ENCODE data around the gene ST8SIA1. TPM values are rescaled to one million over a fixed set of nuclear protein-coding genes. Genes with fewer than 3 reads are reported as not detected.
"Not testable (repeated sequence)": the region's sequence is repeated elsewhere in the genome, so short reads cannot be mapped to it uniquely, and the experiment has no call there.

ST8SIA1 gene
- total RNA-seq, 1 experiment from 2014 or later = not detected

- Histone ChIP-seq H2AFZ (ENCODE audit: low read length) (no peak overlapping the region), H4K20me1 (ENCODE audit: control insufficient read depth, insufficient read depth, insufficient read length) (no peaks in the 10 kb centered on the region), H3K4me1 (ENCODE audit: insufficient read depth, low read length) (no peaks in the 10 kb centered on the region), H3K23ac (ENCODE audit: insufficient read length, low read depth, low read length) (no peak overlapping the region), H2BK120ac (ENCODE audit: low read depth, low read length, poor library complexity, severe bottlenecking) (no peak overlapping the region), H4K8ac (replicated peaks; ENCODE audit: insufficient read length, low read depth, low read length) (no peak overlapping the region), H3K9ac (ENCODE audit: extremely low read depth, insufficient read length, low read length) (no peak overlapping the region), H2BK20ac (ENCODE audit: low read depth, low read length, poor library complexity, severe bottlenecking) (no peak overlapping the region), H3K4me2 (ENCODE audit: insufficient read depth, insufficient read length, low read length) (no peak overlapping the region), H3K27me3 (ENCODE audit: insufficient read depth, low read length) (no peaks in the 10 kb centered on the region), H4K91ac (ENCODE audit: insufficient read length, low read depth, low read length) (no peak overlapping the region), H3T11ph (ENCODE audit: low read length) (no peak overlapping the region), H3K56ac (ENCODE audit: insufficient read length, low read depth, low read length) (no peak overlapping the region), H3K14ac (ENCODE audit: insufficient read depth, low read length) (no peak overlapping the region), H3K18ac (ENCODE audit: insufficient read length, low read depth, low read length) (no peak overlapping the region), H2BK12ac (ENCODE audit: insufficient read length, low read depth, low read length) (no peak overlapping the region), H2BK15ac (ENCODE audit: low read depth, low read length) (no peak overlapping the region), H4K5ac (ENCODE audit: insufficient read length, low read depth, low read length) (no peak overlapping the region), H3K23me2 (ENCODE audit: insufficient read length, low read depth, low read length, poor library complexity, severe bottlenecking) (no peaks in the 10 kb centered on the region), H3K79me2 (ENCODE audit: insufficient read depth, low read length) (no peaks in the 10 kb centered on the region), H2AK5ac (ENCODE audit: insufficient read length, low read length) (no peak overlapping the region), H3K9me3 (ENCODE audit: control insufficient read depth, low read depth, low read length) (no peaks in the 10 kb centered on the region), H3K79me1 (ENCODE audit: insufficient read depth, low read depth, low read length, poor library complexity, severe bottlenecking) (no peaks in the 10 kb centered on the region), H3K4ac (ENCODE audit: low read depth, low read length) (no peak overlapping the region), H2BK5ac (ENCODE audit: insufficient read length, low read length) (no peak overlapping the region), H3K27ac (ENCODE audit: insufficient read length, low read depth, low read length) (no peak overlapping the region)
- Mint-ChIP-seq H3K36me3 (ENCODE audit: insufficient read depth in 1 of 3, low read depth in 3 of 3) (no peaks in the 10 kb centered on the region), H3K4me1 (no peaks in the 10 kb centered on the region), H3K27me3 (ENCODE audit: low read depth) (no peaks in the 10 kb centered on the region), H3K27ac (no peak overlapping the region; a peak in 2 of 7 replicates), H3K9me3 (no peaks in the 10 kb centered on the region; a peak in 1 of 5 replicates), H3K4me3 (no peak overlapping the region)
- no peak for DNase-seq
- WGBS (ENCODE audit: extremely low coverage, insufficient read length, low lambda C conversion rate) = no CpG with 5 or more reads among the region's 5 CpGs
- TF ChIP-seq CTCF (conservative IDR thresholded peaks at IDR 0.05) = no peak
Observed at GRCh38 chr12:22160396-22161003, 174.0 kb downstream of the ST8SIA1 start.

GRCh38 chr12:22149286-22149685 lies 185.2 kb downstream of the ST8SIA1 start:
- not testable (repeated sequence) for DNase-seq; H3K27ac ChIP-seq (ENCODE audit: insufficient read length, low read depth, low read length); H3K27me3 ChIP-seq (ENCODE audit: insufficient read depth, low read length); H4K20me1 ChIP-seq (ENCODE audit: control insufficient read depth, insufficient read depth, insufficient read length); H3K4me1 ChIP-seq (ENCODE audit: insufficient read depth, low read length); H2BK20ac ChIP-seq (ENCODE audit: low read depth, low read length, poor library complexity, severe bottlenecking); H3K14ac ChIP-seq (ENCODE audit: insufficient read depth, low read length); H3K56ac ChIP-seq (ENCODE audit: insufficient read length, low read depth, low read length); H4K8ac ChIP-seq (replicated peaks; ENCODE audit: insufficient read length, low read depth, low read length); H3K9ac ChIP-seq (ENCODE audit: extremely low read depth, insufficient read length, low read length); H2BK12ac ChIP-seq (ENCODE audit: insufficient read length, low read depth, low read length); H2AK5ac ChIP-seq (ENCODE audit: insufficient read length, low read length); H3K79me2 ChIP-seq (ENCODE audit: insufficient read depth, low read length); H3K4me3 Mint-ChIP-seq; H3K4me1 Mint-ChIP-seq; H3K79me1 ChIP-seq (ENCODE audit: insufficient read depth, low read depth, low read length, poor library complexity, severe bottlenecking); H3K9me3 Mint-ChIP-seq; H3K4ac ChIP-seq (ENCODE audit: low read depth, low read length); H2BK5ac ChIP-seq (ENCODE audit: insufficient read length, low read length); H3K23ac ChIP-seq (ENCODE audit: insufficient read length, low read depth, low read length); H3K36me3 Mint-ChIP-seq (ENCODE audit: insufficient read depth in 1 of 3, low read depth in 3 of 3); H3K4me2 ChIP-seq (ENCODE audit: insufficient read depth, insufficient read length, low read length); H4K5ac ChIP-seq (ENCODE audit: insufficient read length, low read depth, low read length); H3K23me2 ChIP-seq (ENCODE audit: insufficient read length, low read depth, low read length, poor library complexity, severe bottlenecking); H2BK120ac ChIP-seq (ENCODE audit: low read depth, low read length, poor library complexity, severe bottlenecking); H3K27ac Mint-ChIP-seq; H3K18ac ChIP-seq (ENCODE audit: insufficient read length, low read depth, low read length); H2AFZ ChIP-seq (ENCODE audit: low read length); H3T11ph ChIP-seq (ENCODE audit: low read length); H2BK15ac ChIP-seq (ENCODE audit: low read depth, low read length); H3K27me3 Mint-ChIP-seq (ENCODE audit: low read depth); H4K91ac ChIP-seq (ENCODE audit: insufficient read length, low read depth, low read length); H3K9me3 ChIP-seq (ENCODE audit: control insufficient read depth, low read depth, low read length)
- no CpG with 5 or more reads among the region's 4 CpGs for WGBS (ENCODE audit: extremely low coverage, insufficient read length, low lambda C conversion rate)
